GM20000 (cell line): ENCODE data around the gene DYNLT3.

ENCODE experiments used
- DNase-seq: peaks from one replicate; pipeline ENCODE4 v3.0.0; 2012; ENCODE audit warnings: low spot score
- CTCF ChIP-seq: IDR thresholded peaks from 2 replicates; pipeline ENCODE4 v1.5.1; 2012; ENCODE audit warnings: mild to moderate bottlenecking, control low read depth; ENCODE audit errors: extremely low read depth, missing control alignments

The DYNLT3 gene

GRCh38 chrX:37846934-37847732 is at the start of gene DYNLT3:
TSS of gene DYNLT3 (minus strand) at chrX:37847571. CDS start at chrX:37847510, 61 bp downstream.
- DNase-seq: peak; percentile 83
- no peak for TF ChIP-seq CTCF

- DNase-seq: no peak
- no peak for TF ChIP-seq CTCF
Observed at GRCh38 chrX:37896511-37896890, 49.1 kb upstream of the DYNLT3 start.

- no peak for TF ChIP-seq CTCF
- no peak for DNase-seq
Observed at GRCh38 chrX:37895795-37896510, 48.6 kb upstream of the DYNLT3 start.

- no peak for TF ChIP-seq CTCF
- no peak for DNase-seq
Observed at GRCh38 chrX:37894725-37895124, 47.4 kb upstream of the DYNLT3 start.

GRCh38 chrX:37888010-37888409 is 40.6 kb upstream of the DYNLT3 start:
- TF ChIP-seq CTCF: no peak

GRCh38 chrX:37887347-37887746 is 40.0 kb upstream of the DYNLT3 start:
- no peak for DNase-seq
- TF ChIP-seq CTCF: no peak

More at GRCh38 chrX:37888010-37888409, 40.6 kb upstream of the DYNLT3 start:
- DNase-seq: no peak

- DNase-seq: no peak
- TF ChIP-seq CTCF: no peak
Observed at GRCh38 chrX:37883196-37883595, 35.8 kb upstream of the DYNLT3 start.
